ENCODE data around the gene THPO. TPM values are rescaled to one million over a fixed set of nuclear protein-coding genes. Genes with fewer than 3 reads are reported as not detected.
"Not testable (repeated sequence)": the region's sequence is repeated elsewhere in the genome, so short reads cannot be mapped to it uniquely, and the experiment has no call there.

The THPO gene
- polyA plus RNA-seq, 1 experiment: 0.36 TPM

GRCh38 chr3:184343200-184343876 lies 34.7 kb downstream of the THPO start:
- Histone ChIP-seq H3K36me3 (ENCODE audit: control insufficient read depth, insufficient read depth, low read length) (peaks cover 10% of the 10 kb centered on the region), H3K4me3 (ENCODE audit: low read depth, low read length) (no peak overlapping the region), H3K27me3 (ENCODE audit: control insufficient read depth, insufficient read depth, low read length) (no peaks in the 10 kb centered on the region)
- CTCF ChIA-PET: interaction anchor here (10.5 kb wide), 1 partner anchor 11 kb away, joined by 65 read pairs; no protein-coding TSS in a partner anchor
- no peak for TF ChIP-seq CTCF (IDR thresholded peaks at IDR 0.05; ENCODE audit: insufficient read depth, low read depth, low read length)
- DNase-seq (ENCODE audit: low read depth): no peak
- POLR2A ChIA-PET: interaction anchor here (0.6 to 0.7 kb wide), 2 partner anchors 15 to 328 kb away, joined by 8 to 20 read pairs; no protein-coding TSS in a partner anchor

- Histone ChIP-seq H3K4me3 (ENCODE audit: low read depth, low read length) (no peak overlapping the region), H3K27me3 (ENCODE audit: control insufficient read depth, insufficient read depth, low read length) (no peaks in the 10 kb centered on the region), H3K36me3 (ENCODE audit: control insufficient read depth, insufficient read depth, low read length) (peaks cover 10% of the 10 kb centered on the region)
- POLR2A ChIA-PET: no interaction called here
- no peak for TF ChIP-seq CTCF (IDR thresholded peaks at IDR 0.05; ENCODE audit: insufficient read depth, low read depth, low read length)
- CTCF ChIA-PET: interaction anchor here (0.9 to 10.5 kb wide), 2 partner anchors 12 to 30 kb away, joined by 3 to 65 read pairs; no protein-coding TSS in a partner anchor
- no peak for DNase-seq (ENCODE audit: low read depth)
These were observed 36.1 kb downstream of the THPO start for GRCh38 chr3:184341925-184342324.

GRCh38 chr3:184339451-184340135 lies 38.4 kb downstream of the THPO start:
- CTCF ChIA-PET: interaction anchor here (0.8 to 10.5 kb wide), 4 partner anchors 15 to 221 kb away, joined by 3 to 65 read pairs (median 3); no protein-coding TSS in a partner anchor
- POLR2A ChIA-PET; DNase-seq (ENCODE audit: low read depth); H3K27me3 ChIP-seq (ENCODE audit: control insufficient read depth, insufficient read depth, low read length); H3K4me3 ChIP-seq (ENCODE audit: low read depth, low read length): not testable (repeated sequence)
- H3K36me3 ChIP-seq (ENCODE audit: control insufficient read depth, insufficient read depth, low read length): peaks cover 14% of the 10 kb centered on the region

GRCh38 chr3:184339001-184339400 lies 39.0 kb downstream of the THPO start:
- DNase-seq (ENCODE audit: low read depth): no peak
- ChIA-PET CTCF (interaction anchor here (0.8 to 10.5 kb wide), 4 partner anchors 15 to 222 kb away, joined by 3 to 65 read pairs (median 3); no protein-coding TSS in a partner anchor), POLR2A (no interaction called here)
- TF ChIP-seq CTCF (IDR thresholded peaks at IDR 0.05; ENCODE audit: insufficient read depth, low read depth, low read length): no peak
- H3K36me3 ChIP-seq (ENCODE audit: control insufficient read depth, insufficient read depth, low read length): peaks cover 12% of the 10 kb centered on the region
- H3K4me3 ChIP-seq (ENCODE audit: low read depth, low read length): no peak overlapping the region
- H3K27me3 ChIP-seq (ENCODE audit: control insufficient read depth, insufficient read depth, low read length): no peaks in the 10 kb centered on the region

- H3K36me3 ChIP-seq (ENCODE audit: control insufficient read depth, insufficient read depth, low read length): peaks cover 15% of the 10 kb centered on the region
- H3K27me3 ChIP-seq (ENCODE audit: control insufficient read depth, insufficient read depth, low read length): no peaks in the 10 kb centered on the region
- CTCF ChIA-PET: interaction anchor here (0.8 to 10.5 kb wide), 2 partner anchors 16 to 222 kb away, joined by 3 to 65 read pairs; no protein-coding TSS in a partner anchor
- DNase-seq (ENCODE audit: low read depth): no peak
- POLR2A ChIA-PET: no interaction called here
- H3K4me3 ChIP-seq (ENCODE audit: low read depth, low read length): no peak overlapping the region
- no peak for TF ChIP-seq CTCF (IDR thresholded peaks at IDR 0.05; ENCODE audit: insufficient read depth, low read depth, low read length)
These were observed 39.5 kb downstream of the THPO start for GRCh38 chr3:184338511-184338945.
